ENCODE measurements around the gene LIX1L.

The LIX1L gene

DNA sequence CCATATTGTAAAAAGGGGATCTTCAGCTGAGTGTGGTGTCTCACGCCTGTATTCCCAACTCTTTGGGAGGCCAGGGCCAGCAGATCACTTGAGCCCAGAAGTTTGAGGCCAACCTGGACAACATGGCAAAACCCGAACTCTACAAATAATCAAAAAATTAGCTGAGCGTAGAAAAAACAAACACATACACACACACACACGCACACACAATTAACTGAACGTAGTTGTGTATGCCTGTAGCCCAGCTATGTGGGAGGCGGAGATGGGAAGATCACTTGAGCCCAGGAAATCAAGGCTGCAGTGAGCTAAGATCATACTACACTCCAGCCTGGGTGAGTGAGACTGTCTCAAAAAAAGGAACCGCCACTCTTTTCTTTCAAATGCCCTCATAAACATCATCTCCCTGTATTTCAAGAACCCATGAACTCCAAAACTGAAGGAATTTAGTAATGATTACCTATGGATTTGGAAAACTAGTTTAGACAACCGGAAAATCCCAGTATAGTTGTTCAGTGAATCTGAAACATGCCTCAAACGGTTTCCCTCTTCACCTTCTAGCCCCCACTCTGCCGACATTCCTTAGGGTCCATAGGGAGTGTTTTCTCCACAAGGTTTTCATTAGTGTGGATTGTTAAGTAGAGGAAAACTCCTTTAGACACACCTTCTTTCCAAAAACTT lies 34.1 kb upstream of the LIX1L start:
- TF ChIP-seq, protein P1, sequence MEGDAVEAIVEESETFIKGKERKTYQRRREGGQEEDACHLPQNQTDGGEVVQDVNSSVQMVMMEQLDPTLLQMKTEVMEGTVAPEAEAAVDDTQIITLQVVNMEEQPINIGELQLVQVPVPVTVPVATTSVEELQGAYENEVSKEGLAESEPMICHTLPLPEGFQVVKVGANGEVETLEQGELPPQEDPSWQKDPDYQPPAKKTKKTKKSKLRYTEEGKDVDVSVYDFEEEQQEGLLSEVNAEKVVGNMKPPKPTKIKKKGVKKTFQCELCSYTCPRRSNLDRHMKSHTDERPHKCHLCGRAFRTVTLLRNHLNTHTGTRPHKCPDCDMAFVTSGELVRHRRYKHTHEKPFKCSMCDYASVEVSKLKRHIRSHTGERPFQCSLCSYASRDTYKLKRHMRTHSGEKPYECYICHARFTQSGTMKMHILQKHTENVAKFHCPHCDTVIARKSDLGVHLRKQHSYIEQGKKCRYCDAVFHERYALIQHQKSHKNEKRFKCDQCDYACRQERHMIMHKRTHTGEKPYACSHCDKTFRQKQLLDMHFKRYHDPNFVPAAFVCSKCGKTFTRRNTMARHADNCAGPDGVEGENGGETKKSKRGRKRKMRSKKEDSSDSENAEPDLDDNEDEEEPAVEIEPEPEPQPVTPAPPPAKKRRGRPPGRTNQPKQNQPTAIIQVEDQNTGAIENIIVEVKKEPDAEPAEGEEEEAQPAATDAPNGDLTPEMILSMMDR (IDR thresholded peaks at IDR 0.05; ENCODE audit: low read depth, low read length): no peak
- no peak for DNase-seq (ENCODE audit: extremely low read depth, low read depth)

- DNase-seq (ENCODE audit: extremely low read depth, low read depth): no peak
- TF ChIP-seq, protein P1 (IDR thresholded peaks at IDR 0.05; ENCODE audit: low read depth, low read length): no peak
Measured at GRCh38 chr1:145990249-145990855, 32.5 kb upstream of the LIX1L start.

DNA sequence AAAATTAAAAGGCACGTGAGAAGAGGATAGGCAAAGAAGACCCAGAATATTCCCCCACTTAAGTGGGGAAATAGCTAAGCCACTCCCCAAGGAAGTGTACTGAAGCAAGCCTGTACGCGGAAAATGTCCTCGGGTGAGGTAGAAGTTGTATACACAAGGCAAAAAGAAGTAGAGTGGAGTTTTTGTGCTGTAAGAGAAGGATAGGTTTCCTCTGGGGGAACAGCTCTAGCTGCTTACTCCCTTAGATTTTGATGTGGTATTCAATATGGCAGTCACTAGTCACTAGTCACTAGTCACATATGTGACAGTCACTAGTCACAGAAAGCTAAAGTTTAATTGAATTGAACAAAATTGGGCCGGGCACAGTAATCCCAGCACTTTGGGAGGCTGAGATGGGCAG lies 31.0 kb upstream of the LIX1L start:
- TF ChIP-seq, protein P1 (IDR thresholded peaks at IDR 0.05; ENCODE audit: low read depth, low read length): no peak
- no peak for DNase-seq (ENCODE audit: extremely low read depth, low read depth)

DNA sequence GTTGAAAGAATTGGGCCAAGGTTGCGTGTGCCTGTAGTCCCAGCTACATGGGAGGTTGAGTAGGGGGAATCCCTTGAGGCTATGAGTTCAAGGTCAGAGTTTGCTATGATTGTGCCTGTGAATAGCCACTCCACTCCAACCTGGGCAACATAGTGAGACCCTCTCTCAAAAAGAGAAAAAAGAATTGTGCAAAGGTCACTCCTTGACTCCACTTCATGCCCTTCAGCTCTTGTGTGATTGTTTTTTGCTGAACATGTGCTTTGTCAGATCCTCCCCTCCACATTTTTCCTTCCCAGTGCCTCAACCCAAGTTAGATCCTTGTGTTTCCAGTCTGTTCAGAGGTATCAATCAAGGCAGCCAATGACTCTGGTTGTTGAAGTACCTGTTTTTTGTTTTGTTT lies 30.1 kb upstream of the LIX1L start:
- TF ChIP-seq, protein P1 (IDR thresholded peaks at IDR 0.05; ENCODE audit: low read depth, low read length): no peak

GRCh38 chr1:145986551-145986950 lies 28.7 kb upstream of the LIX1L start:
- no peak for DNase-seq (ENCODE audit: extremely low read depth, low read depth)
- TF ChIP-seq, protein P1 (IDR thresholded peaks at IDR 0.05; ENCODE audit: low read depth, low read length): no peak

More for the DNA sequence above, 30.1 kb upstream of the LIX1L start:
- DNase-seq (ENCODE audit: extremely low read depth, low read depth): no peak

GRCh38 chr1:145985502-145986439 lies 28.0 kb upstream of the LIX1L start:
- TF ChIP-seq, protein P1 (IDR thresholded peaks at IDR 0.05; ENCODE audit: low read depth, low read length): no peak

GRCh38 chr1:145985129-145985501 lies 27.3 kb upstream of the LIX1L start:
- TF ChIP-seq, protein P1 (IDR thresholded peaks at IDR 0.05; ENCODE audit: low read depth, low read length): no peak
- no peak for DNase-seq (ENCODE audit: extremely low read depth, low read depth)

More at GRCh38 chr1:145985502-145986439, 28.0 kb upstream of the LIX1L start:
- DNase-seq (ENCODE audit: extremely low read depth, low read depth): no peak

Measured in AG09319 (cell line).